GM21526 (cell line): ENCODE measurements around the gene PMM1.
"Not testable (repeated sequence)": the region's sequence is repeated elsewhere in the genome, so short reads cannot be mapped to it uniquely, and the experiment has no call there.

Source experiments
- ATAC-seq: cut with Tn5 transposase; IDR thresholded peaks from one replicate; pipeline ENCODE4 v1.9.1; 2021; ENCODE audit warnings: moderate library complexity; ENCODE audit not compliant: unreplicated experiment, low FRiP score

PMM1 gene

GRCh38 chr22:41565403-41566054 is 24.1 kb downstream of the PMM1 start:
- ATAC-seq, result no peak

- ATAC-seq, result no peak
Observed at GRCh38 chr22:41564563-41564962, 25.1 kb downstream of the PMM1 start.

GRCh38 chr22:41563051-41563711 is 26.5 kb downstream of the PMM1 start:
- ATAC-seq, result no peak

- ATAC-seq, result no peak
Observed at GRCh38 chr22:41562461-41562860, 27.2 kb downstream of the PMM1 start.

- no peak for ATAC-seq
Observed at GRCh38 chr22:41561788-41562187, 27.9 kb downstream of the PMM1 start.

- no peak for ATAC-seq
Observed at GRCh38 chr22:41561335-41561734, 28.3 kb downstream of the PMM1 start.

- no peak for ATAC-seq
Observed at GRCh38 chr22:41560095-41560471, 29.6 kb downstream of the PMM1 start.

- ATAC-seq, result not testable (repeated sequence)
Observed at GRCh38 chr22:41558241-41558630, 31.4 kb downstream of the PMM1 start.

- ATAC-seq, result no peak
Observed at GRCh38 chr22:41557401-41558240, 32.0 kb downstream of the PMM1 start.

GRCh38 chr22:41556561-41556960 is 33.1 kb downstream of the PMM1 start:
- ATAC-seq, result no peak

- ATAC-seq, result no peak
Observed at GRCh38 chr22:41555325-41555982, 34.2 kb downstream of the PMM1 start.

GRCh38 chr22:41551877-41552582 is 37.6 kb downstream of the PMM1 start:
- no peak for ATAC-seq

- no peak for ATAC-seq
Observed at GRCh38 chr22:41550952-41551491, 38.6 kb downstream of the PMM1 start.

GRCh38 chr22:41548830-41549211 is 40.8 kb downstream of the PMM1 start:
- ATAC-seq, result no peak

GRCh38 chr22:41544671-41545476 is 44.8 kb downstream of the PMM1 start:
- ATAC-seq, result no peak

- ATAC-seq, result peak; percentile 74
Observed at GRCh38 chr22:41543854-41544670, 45.6 kb downstream of the PMM1 start, which contains the start of gene POLR3H. TSS of gene POLR3H (minus strand) at chr22:41544470. CDS start at chr22:41544101, 369 bp downstream.

GRCh38 chr22:41542224-41542623 is 47.4 kb downstream of the PMM1 start:
- ATAC-seq, result no peak

GRCh38 chr22:41541484-41541883 is 48.2 kb downstream of the PMM1 start:
- ATAC-seq, result no peak
